M059J (cell line): ENCODE data around the gene PTPRN2. TPM values are rescaled to one million over a fixed set of nuclear protein-coding genes. Genes with fewer than 3 reads are reported as not detected.

ENCODE experiments used
- DNase-seq: peaks from one replicate; pipeline ENCODE4 v3.0.0-alpha.2; 2012; ENCODE audit warnings: low read depth
- total RNA-seq: library from RNA; depleted of rRNA; stranded (reverse); fragments of >200 nt; shearing (Covaris generic); gene quantifications from 2 replicates; pipeline ENCODE4 v1.2.3, GENCODE V29; 2014

PTPRN2 gene
- total RNA-seq, 1 experiment from 2014 or later: 2.3 TPM

DNA sequence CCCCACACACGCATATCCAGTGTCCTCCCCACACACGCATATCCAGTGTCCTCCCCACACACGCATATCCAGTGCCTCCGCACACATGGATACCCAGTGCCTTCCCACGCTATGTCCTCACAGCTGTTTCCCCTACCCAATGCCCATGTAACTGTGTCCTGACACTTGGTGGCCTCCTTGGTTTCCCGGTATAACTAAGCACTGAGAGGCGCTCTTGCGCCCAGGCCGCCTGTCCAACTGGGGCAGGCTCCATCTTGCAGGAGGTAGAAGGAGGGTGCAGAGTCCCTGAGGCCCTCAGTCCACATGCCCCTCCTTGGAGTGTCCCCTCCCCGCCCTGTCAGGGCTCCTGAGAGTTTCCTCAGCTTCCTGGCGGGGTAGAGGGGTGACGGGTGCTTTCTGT lies 715.2 kb downstream of the PTPRN2 start:
- DNase-seq: no peak

GRCh38 chr7:157871681-157872080 lies 715.9 kb downstream of the PTPRN2 start:
- DNase-seq: no peak

GRCh38 chr7:157870644-157871290 lies 716.9 kb downstream of the PTPRN2 start:
- no peak for DNase-seq

GRCh38 chr7:157869793-157870192 lies 717.8 kb downstream of the PTPRN2 start:
- DNase-seq: no peak

GRCh38 chr7:157867685-157868305 lies 719.8 kb downstream of the PTPRN2 start:
- DNase-seq: no peak

GRCh38 chr7:157866336-157866924 lies 721.2 kb downstream of the PTPRN2 start:
- DNase-seq: no peak

- no peak for DNase-seq
Observed at GRCh38 chr7:157865351-157866165, 722.1 kb downstream of the PTPRN2 start.

DNA sequence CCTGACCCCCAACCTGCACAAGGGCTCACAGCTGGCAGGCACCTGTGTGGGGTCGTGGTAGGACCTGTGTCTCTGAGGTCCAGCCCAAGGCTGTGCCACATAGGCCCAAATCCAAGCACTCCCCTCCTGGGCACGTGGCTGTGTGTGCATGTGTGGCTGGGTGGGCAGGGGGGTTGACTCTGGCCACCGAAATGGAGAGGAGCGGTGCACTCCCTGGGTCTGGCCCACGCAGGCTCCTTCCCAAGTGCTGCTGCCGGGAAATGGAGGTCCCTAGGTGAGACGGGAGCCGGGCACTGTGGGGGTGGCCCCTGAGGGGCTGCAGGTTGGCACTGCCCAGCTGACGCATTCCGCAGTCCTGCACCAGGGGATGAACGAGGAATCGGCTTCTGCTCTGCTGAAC lies 722.7 kb downstream of the PTPRN2 start:
- no peak for DNase-seq

DNA sequence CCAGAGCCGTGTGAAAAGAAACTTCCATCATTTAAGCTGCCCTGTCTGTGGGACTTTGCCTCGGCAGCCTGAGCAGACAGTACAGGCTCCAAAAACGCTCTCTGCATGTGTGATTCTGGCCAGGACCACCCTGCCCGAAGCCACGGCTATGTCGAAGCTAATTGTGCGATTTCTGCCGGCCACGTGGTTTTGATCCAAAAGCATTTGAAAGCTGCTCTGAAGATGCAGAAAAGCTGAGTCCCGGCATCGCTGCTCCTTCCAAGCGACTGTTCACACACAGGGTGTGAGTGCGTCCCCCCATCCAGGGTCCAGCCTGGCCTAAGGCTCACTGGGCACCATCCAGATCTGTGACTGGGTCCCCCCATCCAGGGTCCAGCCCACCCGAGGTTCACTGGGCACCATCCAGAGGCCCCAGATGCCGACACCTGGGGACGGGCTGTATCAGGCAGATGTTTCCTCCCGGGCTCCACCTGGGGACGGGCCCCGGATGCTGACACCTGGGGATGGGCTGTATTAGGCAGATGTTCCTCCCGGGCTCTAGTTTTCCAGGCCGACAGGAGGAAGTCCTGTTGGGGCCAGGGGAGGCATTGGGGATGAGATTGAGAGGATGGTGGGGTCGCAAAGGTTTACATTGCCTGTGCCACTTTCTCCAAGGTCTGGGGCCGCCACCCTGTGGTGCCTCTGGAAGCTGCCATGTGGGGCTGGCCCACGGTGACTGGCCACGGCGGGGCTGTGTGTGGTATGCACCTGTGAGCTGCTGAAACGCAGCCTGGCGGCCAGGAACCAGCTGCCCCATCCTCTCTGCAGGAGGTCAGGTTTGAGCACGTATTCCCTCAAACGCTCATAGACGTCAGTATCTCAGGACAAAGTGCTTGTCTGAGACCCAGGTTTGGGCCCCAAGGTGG lies 723.5 kb downstream of the PTPRN2 start:
- no peak for DNase-seq

DNA sequence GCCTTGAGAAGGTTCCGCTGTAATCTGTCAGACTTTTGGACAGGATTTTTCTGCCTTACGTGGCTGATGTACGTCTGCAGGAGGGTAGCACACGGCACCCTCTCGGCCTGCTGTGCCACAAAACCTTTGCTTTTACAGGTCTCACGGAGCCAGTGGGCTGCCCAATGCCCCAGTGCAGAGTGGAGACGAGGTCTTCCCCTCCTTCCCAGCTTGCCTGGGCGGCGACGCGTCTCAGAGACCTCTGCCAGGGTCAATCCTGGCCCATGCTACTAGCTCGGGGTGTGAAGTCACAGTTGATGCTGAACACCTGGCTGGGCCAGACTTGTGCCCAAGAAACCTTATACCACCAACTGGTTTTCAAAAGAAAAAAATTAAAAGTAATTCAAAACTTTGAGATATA lies 724.4 kb downstream of the PTPRN2 start:
- no peak for DNase-seq

- no peak for DNase-seq
Observed at GRCh38 chr7:157862731-157863130, 724.9 kb downstream of the PTPRN2 start.

DNA sequence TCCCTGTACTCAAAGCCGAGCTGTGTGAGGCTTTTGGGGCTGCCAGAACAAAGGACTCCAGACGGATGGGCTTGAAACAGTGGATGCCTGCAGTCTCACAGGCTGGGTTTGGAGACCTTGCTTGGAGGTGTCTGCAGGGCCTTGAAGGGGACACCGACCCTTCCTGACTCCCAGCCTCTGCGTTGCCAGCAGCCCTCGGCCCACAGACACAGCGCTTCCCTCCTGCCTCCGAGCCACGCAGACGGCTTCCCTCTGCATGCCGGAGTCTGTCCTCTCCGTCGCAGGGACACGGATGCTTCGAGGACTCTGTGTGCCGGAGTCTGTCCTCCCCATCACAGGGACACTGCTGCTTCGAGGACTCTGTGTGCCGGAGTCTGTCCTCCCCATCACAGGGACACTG lies 726.1 kb downstream of the PTPRN2 start:
- DNase-seq: no peak

- DNase-seq: no peak
Observed at GRCh38 chr7:157861031-157861491, 726.6 kb downstream of the PTPRN2 start.

DNA sequence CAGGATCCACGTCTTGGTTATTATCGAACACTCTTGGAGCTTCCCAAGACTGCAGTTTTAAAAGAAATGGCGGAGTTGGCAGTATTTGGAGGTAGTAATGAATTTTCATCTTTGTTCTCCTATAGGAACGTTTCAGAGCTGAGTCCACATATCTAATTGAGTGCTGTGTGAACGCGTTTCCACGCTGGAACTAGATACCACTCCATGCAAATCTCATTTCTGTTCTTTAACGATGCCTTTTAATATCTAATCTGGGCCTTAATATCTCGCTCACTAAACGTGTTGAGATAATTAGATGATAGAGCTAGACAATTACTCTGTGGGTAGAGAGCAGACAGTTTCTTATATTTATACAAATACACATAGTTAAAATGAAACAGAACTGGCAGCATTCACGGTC lies 727.2 kb downstream of the PTPRN2 start:
- DNase-seq: no peak

DNA sequence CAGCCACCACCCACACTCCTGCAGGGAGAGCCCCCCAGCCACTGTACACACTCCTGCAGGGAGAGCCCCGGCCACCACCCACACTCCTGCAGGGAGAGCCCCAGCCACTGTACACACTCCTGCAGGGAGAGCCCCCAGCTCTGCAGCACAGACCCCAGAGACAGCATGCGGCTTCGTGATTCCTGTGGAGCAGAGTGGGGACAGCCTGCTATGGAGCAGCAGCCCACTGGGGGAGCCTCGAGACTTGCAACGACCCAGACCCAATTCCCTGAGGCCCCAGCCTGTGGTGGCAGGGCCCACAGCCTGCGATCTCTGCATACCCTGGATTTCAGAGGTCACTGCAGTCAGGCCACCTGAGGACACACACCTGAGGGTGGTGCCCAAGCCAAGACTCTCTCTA lies 727.7 kb downstream of the PTPRN2 start:
- DNase-seq: no peak

DNA sequence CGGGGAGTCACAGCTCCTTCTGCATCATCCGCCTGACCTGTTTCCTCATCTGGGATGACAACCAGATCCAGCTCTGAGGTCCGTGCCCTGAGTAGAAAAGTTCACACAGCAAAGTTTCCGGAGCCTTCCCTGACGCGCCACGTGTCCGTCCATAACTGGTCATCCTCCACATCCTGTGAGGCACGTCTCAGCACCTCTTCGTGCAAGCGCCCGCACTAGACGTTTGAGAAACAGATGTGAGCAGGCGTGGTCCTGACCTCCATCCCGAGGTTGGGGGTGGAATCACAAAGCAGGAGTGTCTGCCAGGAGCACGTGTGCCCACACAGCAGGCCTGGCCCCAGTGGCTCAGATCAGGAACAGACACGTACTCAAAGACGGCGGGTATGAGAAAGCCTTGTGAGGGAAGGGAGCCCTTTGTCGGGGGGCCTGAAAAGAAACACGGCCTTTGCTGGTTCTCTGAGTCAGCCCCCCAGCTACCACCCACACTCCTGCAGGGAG lies 730.0 kb downstream of the PTPRN2 start:
- DNase-seq: no peak

- DNase-seq: no peak
Observed at GRCh38 chr7:157856873-157857577, 730.6 kb downstream of the PTPRN2 start.

DNA sequence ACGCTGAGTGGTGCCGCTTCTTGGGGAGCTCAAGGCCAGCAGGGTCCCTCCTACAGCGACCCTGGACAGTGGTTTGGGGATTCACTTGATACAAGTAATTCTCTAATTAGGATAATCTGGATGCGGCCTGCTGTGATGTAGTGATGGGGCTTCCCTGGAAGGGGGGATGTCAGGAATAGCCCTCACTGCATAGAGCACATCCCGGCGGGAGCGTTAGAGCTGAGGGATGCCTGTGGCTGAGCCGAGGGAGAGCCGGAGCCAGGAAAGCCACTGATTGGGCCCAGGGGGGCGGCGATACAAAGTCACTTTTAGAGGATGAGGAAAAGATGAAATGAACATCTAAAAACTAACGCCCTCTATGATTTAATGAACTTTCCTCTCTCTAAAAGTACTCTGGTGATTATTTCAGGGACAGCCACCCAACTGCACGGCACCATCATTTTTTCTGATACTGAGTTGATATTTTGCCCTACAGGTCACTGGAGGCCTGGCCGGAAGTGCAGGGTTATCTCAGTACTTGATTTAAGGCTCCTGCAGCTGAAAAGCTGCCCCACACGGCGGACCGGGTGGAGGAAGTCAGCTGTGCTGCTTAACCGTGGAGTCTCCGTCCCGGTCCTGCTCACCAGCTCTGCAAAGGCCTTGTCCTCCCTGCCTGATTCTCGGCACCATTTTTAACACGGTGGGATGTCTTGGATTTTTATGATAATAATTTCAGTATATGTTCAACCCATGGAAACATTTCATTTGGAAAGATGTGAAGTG lies 732.0 kb downstream of the PTPRN2 start:
- DNase-seq: no peak

GRCh38 chr7:157855016-157855415 lies 732.6 kb downstream of the PTPRN2 start:
- DNase-seq: no peak
